Activated naive CD8-positive, alpha-beta T cell (primary cell): ENCODE data around the gene BPIFB6.

Source experiments
- H3K27ac Mint-ChIP-seq: one replicate; pipeline ENCODE4 v1.8.0; 2021; ENCODE audit warnings: mixed read lengths
- H3K27me3 Mint-ChIP-seq: one replicate; pipeline ENCODE4 v1.8.0; 2021; ENCODE audit warnings: mixed read lengths
- H3K36me3 Mint-ChIP-seq: one replicate; pipeline ENCODE4 v1.8.0; 2021; ENCODE audit warnings: mixed read lengths
- H3K4me1 Mint-ChIP-seq: one replicate; pipeline ENCODE4 v1.8.0; 2021; ENCODE audit warnings: low read depth, mixed read lengths
- H3K4me3 Mint-ChIP-seq: one replicate; pipeline ENCODE4 v1.8.0; 2021; ENCODE audit warnings: mild to moderate bottlenecking, mixed read lengths
- H3K9me3 Mint-ChIP-seq: one replicate; pipeline ENCODE4 v1.8.0; 2021; ENCODE audit warnings: low read depth, mixed read lengths

Gene BPIFB6

DNA sequence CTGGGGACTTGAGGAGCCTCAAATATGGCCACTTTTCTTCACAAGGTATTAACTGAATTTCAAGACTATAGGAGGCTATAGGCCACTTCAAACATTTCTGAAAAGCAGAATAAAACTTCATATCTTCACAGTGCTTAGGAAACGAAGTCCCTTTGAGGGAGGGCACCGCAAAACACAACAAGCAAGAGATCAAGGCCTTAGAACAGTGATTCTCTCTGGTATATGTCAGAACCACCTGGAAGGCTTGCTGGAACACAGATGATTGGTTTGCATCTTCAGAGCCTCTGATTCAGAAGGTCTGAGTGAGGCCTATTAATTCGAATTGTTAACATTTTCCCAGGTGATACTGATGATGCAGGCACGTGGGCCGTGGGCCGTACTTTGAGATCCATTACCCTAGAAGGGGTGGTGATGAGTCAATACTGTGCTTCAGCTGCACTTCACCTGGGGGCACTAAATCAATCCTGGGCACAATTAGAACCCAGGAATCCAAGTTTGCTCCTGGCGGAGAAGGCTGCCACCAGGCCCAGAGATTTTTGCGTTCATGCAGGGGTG lies 37.9 kb upstream of the BPIFB6 start:
- Mint-ChIP-seq H3K27me3 (no peaks in the 10 kb centered on the region), H3K27ac (peak overlapping the region; percentile 59), H3K4me1 (peaks cover 50% of the 10 kb centered on the region), H3K9me3 (peaks cover 7% of the 10 kb centered on the region), H3K36me3 (peaks cover 4% of the 10 kb centered on the region), H3K4me3 (no peak overlapping the region)

DNA sequence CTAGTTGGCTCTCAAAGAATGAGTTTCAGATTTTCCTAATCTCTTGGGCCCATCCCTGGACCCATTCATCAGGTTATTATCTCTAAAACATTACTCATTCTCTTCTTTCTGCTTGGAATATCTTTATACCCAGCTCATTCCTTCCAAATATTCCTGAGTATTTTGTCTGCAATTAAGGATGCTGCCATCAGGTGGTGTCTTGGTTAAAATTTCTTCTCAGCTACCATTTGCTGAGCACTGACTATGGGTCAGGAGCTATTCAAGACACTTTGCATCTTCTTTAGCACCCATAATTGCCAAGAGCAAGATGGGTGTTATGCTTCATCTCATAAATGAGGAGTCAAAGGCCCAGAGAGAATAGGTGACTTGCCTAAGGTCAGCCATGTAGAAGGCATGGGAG lies 35.6 kb upstream of the BPIFB6 start:
- H3K9me3 Mint-ChIP-seq, result peaks cover 7% of the 10 kb centered on the region
- no peaks in the 10 kb centered on the region for H3K27me3 Mint-ChIP-seq
- no peak overlapping the region for H3K27ac Mint-ChIP-seq
- H3K4me3 Mint-ChIP-seq, result no peak overlapping the region
- peaks cover 4% of the 10 kb centered on the region for H3K36me3 Mint-ChIP-seq
- H3K4me1 Mint-ChIP-seq, result peaks cover 49% of the 10 kb centered on the region

DNA sequence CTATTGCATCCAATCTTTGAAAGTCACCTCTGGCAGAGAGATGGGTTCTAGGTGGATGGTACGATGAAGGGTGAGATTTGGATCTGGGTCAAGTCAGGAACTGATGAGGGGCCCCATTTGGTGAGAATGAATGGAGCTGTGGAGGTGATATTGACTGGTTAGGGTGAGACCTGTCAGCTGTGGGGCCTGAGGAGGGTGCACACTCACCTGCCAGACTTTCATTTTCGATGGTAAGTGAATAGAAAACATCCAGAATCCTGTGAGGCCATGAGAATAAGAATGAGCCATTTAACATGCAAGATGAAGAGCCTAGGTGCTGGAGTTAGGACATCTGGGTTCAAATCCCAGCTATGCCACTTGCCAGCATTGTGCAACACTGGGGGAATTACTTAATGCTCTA lies 34.0 kb upstream of the BPIFB6 start:
- peaks cover 47% of the 10 kb centered on the region for H3K4me1 Mint-ChIP-seq
- peaks cover 7% of the 10 kb centered on the region for H3K9me3 Mint-ChIP-seq
- H3K36me3 Mint-ChIP-seq, result peaks cover 4% of the 10 kb centered on the region
- H3K27me3 Mint-ChIP-seq, result no peaks in the 10 kb centered on the region
- H3K27ac Mint-ChIP-seq, result no peak overlapping the region
- no peak overlapping the region for H3K4me3 Mint-ChIP-seq

DNA sequence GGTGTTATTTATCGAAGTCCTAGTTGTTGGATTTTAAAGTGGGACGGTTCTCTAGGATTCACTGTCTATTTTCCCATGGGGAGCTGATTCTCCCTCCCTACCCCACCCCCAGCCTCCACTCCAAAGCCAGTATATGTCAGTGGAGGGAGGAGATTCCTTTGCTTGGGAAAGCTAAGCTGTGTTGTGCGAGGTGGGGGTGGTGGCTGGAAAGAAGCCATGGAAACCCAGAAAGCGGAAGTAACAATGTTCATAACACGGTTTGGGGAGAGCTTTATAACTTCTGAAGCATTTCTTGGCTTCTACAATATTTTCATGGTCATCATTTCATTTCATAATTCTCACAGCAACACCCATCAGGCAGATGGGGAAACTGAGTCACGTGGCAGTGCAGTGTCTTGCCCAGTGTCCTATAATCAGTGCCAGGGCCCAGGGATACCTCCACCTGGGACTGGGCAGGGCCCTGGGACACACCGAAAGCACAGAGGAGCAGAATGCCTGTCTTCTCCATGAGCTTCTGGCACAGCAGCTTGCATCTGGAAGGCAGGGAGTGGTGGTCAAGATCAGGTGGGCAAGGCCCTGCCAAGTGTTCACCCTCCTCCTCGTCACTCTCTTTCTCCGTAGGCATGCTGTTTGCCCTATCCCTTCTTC lies 31.7 kb upstream of the BPIFB6 start:
- Mint-ChIP-seq H3K36me3 (peaks cover 4% of the 10 kb centered on the region), H3K27ac (no peak overlapping the region), H3K4me1 (peaks cover 33% of the 10 kb centered on the region), H3K4me3 (no peak overlapping the region), H3K27me3 (no peaks in the 10 kb centered on the region), H3K9me3 (peaks cover 6% of the 10 kb centered on the region)

DNA sequence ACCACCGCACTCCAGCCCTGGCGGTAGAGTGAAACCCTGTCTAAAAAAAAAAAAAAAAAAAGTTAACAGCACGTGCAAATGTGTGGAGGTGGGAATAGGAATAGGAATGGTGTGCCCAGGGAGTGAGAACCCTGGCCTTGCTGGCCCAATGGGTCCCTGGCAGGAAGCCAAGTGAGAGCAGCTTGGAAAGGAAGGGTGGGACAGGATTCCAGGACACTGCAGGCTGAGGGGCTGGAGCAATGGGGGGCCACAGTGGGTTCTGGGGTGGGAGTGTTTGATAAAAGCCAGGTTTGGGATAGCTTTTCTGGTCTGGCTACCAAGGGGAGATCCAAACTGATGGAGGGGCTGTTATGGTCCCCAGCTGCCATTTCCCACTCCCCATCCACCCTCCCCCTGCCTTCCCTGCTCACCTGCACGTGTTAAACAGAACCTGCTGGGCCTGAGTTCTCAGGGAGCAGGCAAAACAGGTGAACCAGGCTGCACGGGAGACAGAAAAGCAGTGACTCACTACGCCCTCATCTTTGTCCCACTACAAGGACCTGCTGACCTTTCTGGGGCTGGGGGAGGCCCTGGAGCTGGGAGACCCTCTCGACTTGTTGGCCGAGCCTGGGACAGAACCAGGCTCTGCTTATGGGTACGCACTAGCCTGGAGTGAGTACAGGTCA lies 30.5 kb upstream of the BPIFB6 start:
- no peaks in the 10 kb centered on the region for H3K27me3 Mint-ChIP-seq
- no peak overlapping the region for H3K27ac Mint-ChIP-seq
- H3K4me1 Mint-ChIP-seq, result peaks cover 36% of the 10 kb centered on the region
- no peak overlapping the region for H3K4me3 Mint-ChIP-seq
- H3K9me3 Mint-ChIP-seq, result peaks cover 3% of the 10 kb centered on the region
- peaks cover 4% of the 10 kb centered on the region for H3K36me3 Mint-ChIP-seq

DNA sequence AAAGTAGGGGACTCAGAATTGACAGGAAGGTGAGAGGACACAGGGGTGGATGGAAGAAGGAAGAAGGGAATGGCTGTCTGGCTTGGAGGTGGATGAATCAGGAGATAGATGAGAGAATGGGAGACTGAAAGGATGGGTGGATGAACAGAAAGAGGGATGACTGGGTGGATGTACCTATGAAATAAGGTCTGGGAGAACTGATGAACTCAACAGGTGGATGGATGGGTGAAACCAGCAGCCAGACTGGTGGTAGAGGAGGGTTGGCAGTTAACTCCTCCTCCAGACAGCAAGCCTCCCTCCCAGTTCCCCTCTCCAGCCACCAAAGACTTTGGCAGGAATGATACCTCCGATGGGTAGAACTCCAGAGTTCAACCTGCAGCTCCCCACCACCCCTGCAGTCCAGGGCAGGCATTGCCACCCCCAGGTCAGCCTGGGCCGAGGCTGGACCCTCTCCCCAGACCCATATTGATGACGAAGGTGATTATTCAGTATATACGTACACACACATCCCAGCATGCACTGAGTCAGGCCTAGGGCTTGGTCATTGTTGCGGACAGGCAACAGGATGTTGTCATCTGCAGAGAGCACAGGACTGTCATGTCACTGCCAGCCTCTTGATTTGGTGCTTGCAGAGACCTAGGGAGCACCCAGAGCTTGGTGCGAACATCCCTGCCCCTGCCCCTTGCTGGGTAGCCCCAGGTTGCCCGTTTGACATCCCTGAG lies 29.2 kb upstream of the BPIFB6 start:
- peaks cover 3% of the 10 kb centered on the region for H3K9me3 Mint-ChIP-seq
- H3K36me3 Mint-ChIP-seq, result peaks cover 4% of the 10 kb centered on the region
- H3K27me3 Mint-ChIP-seq, result no peaks in the 10 kb centered on the region
- peak overlapping the region; percentile 46 for H3K27ac Mint-ChIP-seq
- H3K4me3 Mint-ChIP-seq, result no peak overlapping the region
- H3K4me1 Mint-ChIP-seq, result peaks cover 32% of the 10 kb centered on the region

DNA sequence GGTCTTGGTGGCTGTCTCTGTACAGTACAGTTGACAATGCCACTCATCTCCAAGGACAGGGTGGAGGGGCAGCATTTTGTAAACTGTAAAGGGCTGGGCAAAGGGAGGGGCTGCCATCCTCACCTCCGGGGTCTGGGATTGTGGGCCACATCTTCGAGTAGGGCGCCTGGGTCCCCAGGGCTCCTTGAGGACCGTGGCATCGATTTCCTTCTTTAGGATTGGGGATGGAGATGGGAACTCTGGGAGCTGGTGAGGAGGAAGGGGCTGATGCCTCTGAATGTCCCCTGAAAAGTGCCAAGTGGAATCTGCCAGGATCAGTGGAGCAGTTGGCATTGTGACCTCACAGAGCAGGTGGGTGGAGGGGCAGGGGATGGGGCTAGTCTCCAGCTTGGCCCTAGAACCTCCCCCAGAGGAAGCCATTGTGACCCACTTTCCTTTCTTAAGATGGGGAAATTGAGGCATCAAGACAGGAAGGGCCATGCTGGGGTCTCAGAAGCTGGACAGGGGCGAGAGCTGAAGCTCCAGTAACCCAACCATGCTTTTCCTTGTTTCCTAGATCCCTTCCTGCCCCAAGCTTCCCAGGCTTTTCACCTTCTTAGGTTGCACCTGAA lies 27.2 kb upstream of the BPIFB6 start, which contains the start of gene SUN5:
Gene SUN5, minus strand, starts transcription at position 293 of the 611 bp plus-strand sequence. Its CDS starts 93 bp downstream, at position 200.
- no peak within 1 kb of the TSS for H3K27ac Mint-ChIP-seq
- H3K4me3 Mint-ChIP-seq, result no peak within 1 kb of the TSS
- peaks cover 26% of the 10 kb centered on the region for H3K4me1 Mint-ChIP-seq
- H3K9me3 Mint-ChIP-seq, result peaks cover 3% of the 10 kb centered on the region
- H3K36me3 Mint-ChIP-seq, result peaks cover 3% of the 10 kb centered on the region
- no peaks in the 10 kb centered on the region for H3K27me3 Mint-ChIP-seq

DNA sequence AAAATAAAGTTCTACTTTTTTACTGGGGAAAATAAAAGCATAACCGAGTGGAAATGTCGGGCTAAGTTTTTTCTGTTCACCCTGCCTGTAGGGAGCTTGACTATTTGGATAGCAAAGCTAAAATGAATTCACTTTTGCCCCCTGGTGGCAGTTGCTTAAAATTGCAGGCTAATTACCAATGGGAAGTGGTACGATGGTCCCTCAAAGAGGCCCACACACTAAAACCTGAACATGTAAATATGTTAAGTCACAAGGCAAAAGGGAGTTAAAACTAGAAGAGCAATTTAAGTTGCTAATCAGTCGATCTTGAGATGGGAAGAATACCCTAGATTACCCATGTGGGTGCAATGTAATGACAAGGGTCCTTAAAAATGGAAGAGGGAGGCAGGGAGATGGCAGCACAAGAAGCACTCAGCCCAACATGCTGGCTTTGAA lies 26.3 kb upstream of the BPIFB6 start:
- Mint-ChIP-seq H3K36me3 (peaks cover 3% of the 10 kb centered on the region), H3K27me3 (no peaks in the 10 kb centered on the region), H3K4me1 (peaks cover 26% of the 10 kb centered on the region), H3K9me3 (peaks cover 3% of the 10 kb centered on the region), H3K4me3 (no peak overlapping the region), H3K27ac (no peak overlapping the region)

DNA sequence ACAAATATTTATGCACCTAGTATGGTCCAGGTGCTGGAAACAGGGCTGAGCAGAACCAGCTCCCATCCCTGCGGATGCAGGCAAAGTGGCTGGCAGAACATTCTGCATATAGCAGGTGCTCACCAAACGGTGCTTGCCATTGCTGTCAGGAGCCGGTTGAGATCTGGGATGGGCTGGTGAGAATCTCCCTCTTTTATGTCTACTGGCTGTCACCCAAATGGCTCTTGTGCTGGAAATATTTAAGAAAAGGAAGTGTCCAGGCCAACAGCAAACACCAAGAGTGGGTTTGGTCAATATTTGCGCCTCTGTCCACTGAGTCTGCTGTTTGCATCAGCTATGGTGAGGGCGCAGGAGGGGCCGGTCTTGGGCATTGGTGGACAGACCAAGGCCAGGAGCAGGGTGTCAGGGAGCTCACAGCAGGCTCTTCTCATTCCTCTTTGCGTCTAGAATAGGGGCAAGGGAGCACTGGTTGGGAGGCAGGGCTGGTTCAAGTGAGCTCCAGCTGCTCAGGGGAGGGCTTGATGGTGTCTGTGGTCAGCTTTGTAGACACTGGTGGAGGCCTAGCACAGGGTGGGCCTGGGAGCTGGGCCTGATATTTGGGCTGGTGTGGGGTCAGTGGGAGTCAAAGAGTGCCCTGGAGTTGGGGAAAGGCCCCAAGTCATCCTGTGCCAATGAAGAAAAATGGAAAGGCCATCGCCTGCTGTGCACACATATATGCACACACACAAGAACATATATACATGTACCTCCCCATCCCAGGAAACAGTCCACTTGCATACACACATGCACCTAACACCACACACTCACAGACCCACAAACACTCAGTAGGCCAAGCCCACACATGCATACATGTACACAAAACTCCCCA lies 25.3 kb upstream of the BPIFB6 start:
- Mint-ChIP-seq H3K27ac (no peak overlapping the region), H3K4me1 (peaks cover 20% of the 10 kb centered on the region), H3K27me3 (no peaks in the 10 kb centered on the region), H3K9me3 (peaks cover 3% of the 10 kb centered on the region), H3K36me3 (peaks cover 3% of the 10 kb centered on the region), H3K4me3 (no peak overlapping the region)

DNA sequence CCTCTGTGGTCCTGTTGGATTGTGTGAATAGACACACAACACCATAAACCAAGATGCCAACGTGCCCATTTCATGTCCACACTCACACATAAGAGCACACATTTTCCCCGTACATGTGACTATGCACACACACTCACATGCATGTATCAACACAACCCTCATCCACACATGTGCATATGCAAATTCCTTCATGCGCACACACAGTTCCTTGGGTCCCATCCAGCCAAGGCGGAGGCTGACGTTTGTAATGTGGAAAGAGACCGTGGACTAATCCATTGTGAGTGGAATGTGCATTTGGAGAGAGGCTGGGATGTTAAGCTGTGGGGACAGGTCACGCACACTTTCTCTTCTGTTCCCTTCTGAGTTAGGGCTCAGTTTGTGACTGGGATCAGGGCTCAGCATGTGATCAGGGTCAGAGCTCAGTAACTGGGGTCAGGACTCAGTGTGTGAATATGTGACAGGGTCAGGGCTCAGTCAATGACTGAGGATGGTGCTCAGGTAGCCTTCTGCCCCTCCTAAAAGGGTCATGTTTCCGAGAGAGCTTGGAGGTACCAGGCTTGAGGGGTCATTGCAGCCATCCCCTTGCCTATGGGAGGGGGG lies 24.6 kb upstream of the BPIFB6 start:
- peaks cover 3% of the 10 kb centered on the region for H3K36me3 Mint-ChIP-seq
- H3K4me3 Mint-ChIP-seq, result no peak overlapping the region
- H3K27me3 Mint-ChIP-seq, result no peaks in the 10 kb centered on the region
- H3K9me3 Mint-ChIP-seq, result peaks cover 3% of the 10 kb centered on the region
- no peak overlapping the region for H3K27ac Mint-ChIP-seq
- H3K4me1 Mint-ChIP-seq, result peaks cover 13% of the 10 kb centered on the region

DNA sequence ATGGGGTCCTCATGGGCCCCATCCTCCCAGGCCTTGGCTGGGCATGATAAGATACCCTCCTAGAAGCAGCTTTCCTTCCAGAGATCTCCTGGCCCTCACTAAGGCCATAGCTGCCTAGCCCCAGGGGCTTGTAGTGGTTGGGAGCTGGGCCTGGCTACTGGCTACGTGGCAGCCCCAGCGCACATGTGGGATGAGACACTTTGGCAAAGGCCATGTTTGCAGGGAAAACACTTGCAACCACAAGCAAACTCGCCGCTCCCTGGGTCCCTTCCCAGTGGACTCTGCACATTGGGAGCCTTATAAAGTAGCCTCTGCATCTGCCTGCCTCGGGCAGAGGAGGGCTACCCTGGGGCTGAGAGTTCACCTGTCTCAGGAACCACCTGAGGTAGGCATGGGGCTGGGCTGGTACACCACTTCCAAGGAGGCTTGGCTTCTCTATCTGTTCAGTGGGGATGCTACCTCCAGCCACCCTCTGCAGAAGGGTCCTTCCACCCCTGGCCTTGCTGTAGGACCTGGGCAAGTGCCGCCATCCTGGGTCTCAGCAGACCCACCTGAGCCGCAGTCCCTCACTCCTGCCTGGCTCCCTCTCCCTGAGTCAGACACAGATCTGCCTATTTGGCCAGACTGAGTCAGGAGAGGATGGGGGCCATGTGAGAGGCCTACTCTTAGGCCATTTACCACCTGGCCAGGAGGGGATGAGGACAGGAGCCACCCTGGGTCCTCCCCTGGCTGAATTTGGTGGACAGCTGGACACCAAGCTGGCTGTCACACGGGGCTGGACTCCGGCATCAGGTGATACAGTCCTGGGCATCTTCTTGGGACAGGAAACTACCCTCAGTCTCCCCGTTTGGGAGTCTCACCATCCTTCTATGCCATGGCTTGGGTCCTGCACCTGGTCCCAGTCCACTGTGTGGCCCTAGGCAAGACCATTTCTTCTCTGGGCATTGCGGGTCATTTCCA lies 23.8 kb upstream of the BPIFB6 start, which contains the start of gene BPIFB2:
Gene BPIFB2, plus strand, starts transcription at position 329 of the 960 bp plus-strand sequence. CDS start 871 bp downstream, outside the sequence.
- Mint-ChIP-seq H3K27me3 (no peaks in the 10 kb centered on the region), H3K4me1 (peaks cover 7% of the 10 kb centered on the region), H3K4me3 (no peak within 1 kb of the TSS), H3K27ac (no peak within 1 kb of the TSS), H3K9me3 (peaks cover 3% of the 10 kb centered on the region), H3K36me3 (peaks cover 3% of the 10 kb centered on the region)

DNA sequence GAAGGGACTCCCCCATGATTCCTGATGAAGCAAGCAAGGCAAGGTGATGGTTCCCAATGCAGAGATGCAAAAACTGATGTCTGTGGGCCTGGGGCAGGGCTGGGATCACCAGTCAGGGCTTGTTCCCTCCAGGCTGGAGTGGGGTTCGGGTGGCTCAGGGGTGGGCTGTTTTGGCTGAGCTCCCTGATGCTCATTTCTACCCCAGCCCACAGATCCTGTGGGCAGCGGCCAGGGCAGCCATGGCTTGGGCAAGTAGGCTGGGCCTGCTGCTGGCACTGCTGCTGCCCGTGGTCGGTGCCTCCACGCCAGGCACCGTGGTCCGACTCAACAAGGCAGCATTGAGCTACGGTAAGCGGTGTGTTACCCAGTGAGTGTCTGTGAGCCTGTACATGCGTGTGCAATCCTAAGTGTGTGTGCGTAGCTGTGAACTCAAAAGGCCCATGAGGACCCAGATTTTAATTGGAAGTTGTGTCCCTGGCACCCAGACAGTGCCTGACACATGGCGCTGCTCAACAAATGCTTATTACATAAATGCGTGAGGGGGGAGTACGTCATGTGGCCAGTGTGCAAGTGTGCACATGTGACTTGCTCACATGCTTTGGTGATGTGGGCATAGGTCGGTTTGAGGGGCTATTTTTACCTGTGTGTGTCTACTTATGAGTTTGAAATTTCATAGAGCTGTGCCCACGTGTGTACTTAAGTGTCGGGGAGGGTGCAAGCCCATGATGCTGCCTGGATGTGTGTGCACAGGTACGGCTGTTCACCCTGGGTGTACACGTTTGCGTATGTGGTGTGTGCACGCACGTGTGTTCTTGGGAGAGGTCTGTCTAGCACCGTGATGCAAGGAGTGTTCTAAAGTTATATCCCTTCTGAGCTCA lies 22.9 kb upstream of the BPIFB6 start:
- Mint-ChIP-seq H3K4me1 (peaks cover 7% of the 10 kb centered on the region), H3K27me3 (no peaks in the 10 kb centered on the region), H3K4me3 (no peak overlapping the region), H3K36me3 (peaks cover 3% of the 10 kb centered on the region), H3K27ac (no peak overlapping the region), H3K9me3 (peaks cover 3% of the 10 kb centered on the region)
